ENCODE results near the gene BLTP3B. TPM values are rescaled to one million over a fixed set of nuclear protein-coding genes. Genes with fewer than 3 reads are reported as not detected.

BLTP3B gene
- total RNA-seq, 2 donors from 2014 or later, result 44.7 to 48.9 TPM

GRCh38 chr12:100174495-100174894, 31.8 kb upstream of the BLTP3B start:
- DNase-seq, result no peak
- Mint-ChIP-seq H3K27ac (no peak overlapping the region), H3K4me3 (no peak overlapping the region), H3K36me3 (ENCODE audit: insufficient read depth in 2 of 2) (peaks cover 0 to 2% of the 10 kb centered on the region in 2 donors), H3K4me1 (ENCODE audit: low read depth) (no peaks in the 10 kb centered on the region), H3K9me3 (no peaks in the 10 kb centered on the region), H3K27me3 (ENCODE audit: low read depth) (no peaks in the 10 kb centered on the region)
- ATAC-seq (replicated peaks in 1 of 2), result no peak

- no peak for DNase-seq
- Mint-ChIP-seq H3K27ac (no peak overlapping the region), H3K4me3 (no peak overlapping the region), H3K9me3 (no peaks in the 10 kb centered on the region), H3K27me3 (ENCODE audit: low read depth) (no peaks in the 10 kb centered on the region), H3K4me1 (ENCODE audit: low read depth) (no peaks in the 10 kb centered on the region), H3K36me3 (ENCODE audit: insufficient read depth in 2 of 2) (peaks cover 0 to 1% of the 10 kb centered on the region in 2 donors)
- no peak for ATAC-seq (replicated peaks in 1 of 2)
Measured at GRCh38 chr12:100173111-100173510, 30.4 kb upstream of the BLTP3B start.

GRCh38 chr12:100171248-100171647, 28.6 kb upstream of the BLTP3B start:
- H3K27me3 Mint-ChIP-seq (ENCODE audit: low read depth), result no peaks in the 10 kb centered on the region
- H3K4me1 Mint-ChIP-seq (ENCODE audit: low read depth), result no peaks in the 10 kb centered on the region
- ATAC-seq (replicated peaks in 1 of 2) (no peak), DNase-seq (no peak)
- no peak overlapping the region for H3K27ac Mint-ChIP-seq
- no peak overlapping the region for H3K4me3 Mint-ChIP-seq
- H3K36me3 Mint-ChIP-seq (ENCODE audit: insufficient read depth in 2 of 2), result peaks cover 0 to 1% of the 10 kb centered on the region in 2 donors
- H3K9me3 Mint-ChIP-seq, result no peaks in the 10 kb centered on the region

GRCh38 chr12:100170313-100170858, 27.7 kb upstream of the BLTP3B start:
- no peak for DNase-seq
- no peaks in the 10 kb centered on the region for H3K9me3 Mint-ChIP-seq
- no peak overlapping the region for H3K4me3 Mint-ChIP-seq
- no peak overlapping the region for H3K27ac Mint-ChIP-seq
- H3K27me3 Mint-ChIP-seq (ENCODE audit: low read depth), result no peaks in the 10 kb centered on the region
- H3K36me3 Mint-ChIP-seq (ENCODE audit: insufficient read depth in 2 of 2), result peaks cover 0 to 1% of the 10 kb centered on the region in 2 donors
- no peaks in the 10 kb centered on the region for H3K4me1 Mint-ChIP-seq (ENCODE audit: low read depth)
- ATAC-seq (replicated peaks in 1 of 2), result no peak

GRCh38 chr12:100169345-100169744, 26.7 kb upstream of the BLTP3B start:
- H3K9me3 Mint-ChIP-seq, result no peaks in the 10 kb centered on the region
- no peaks in the 10 kb centered on the region for H3K27me3 Mint-ChIP-seq (ENCODE audit: low read depth)
- H3K36me3 Mint-ChIP-seq (ENCODE audit: insufficient read depth in 2 of 2), result peaks cover 0 to 1% of the 10 kb centered on the region in 2 donors
- H3K4me1 Mint-ChIP-seq (ENCODE audit: low read depth), result peaks cover 2% of the 10 kb centered on the region
- H3K4me3 Mint-ChIP-seq, result no peak overlapping the region
- H3K27ac Mint-ChIP-seq, result no peak overlapping the region
- ATAC-seq (replicated peaks in 1 of 2) (no peak), DNase-seq (no peak)

- Mint-ChIP-seq H3K36me3 (ENCODE audit: insufficient read depth in 2 of 2) (peaks cover 0 to 1% of the 10 kb centered on the region in 2 donors), H3K27ac (no peak overlapping the region)
Measured at GRCh38 chr12:100168562-100168961, 25.9 kb upstream of the BLTP3B start.

GRCh38 chr12:100166232-100166631, 23.6 kb upstream of the BLTP3B start:
- Mint-ChIP-seq H3K27ac (no peak overlapping the region), H3K27me3 (ENCODE audit: low read depth) (no peaks in the 10 kb centered on the region), H3K4me3 (no peak overlapping the region), H3K4me1 (ENCODE audit: low read depth) (peaks cover 12% of the 10 kb centered on the region), H3K9me3 (no peaks in the 10 kb centered on the region), H3K36me3 (ENCODE audit: insufficient read depth in 2 of 2) (no peaks in the 10 kb centered on the region)
- ATAC-seq (replicated peaks in 1 of 2) (no peak), DNase-seq (no peak)

More at GRCh38 chr12:100168562-100168961, 25.9 kb upstream of the BLTP3B start:
- Mint-ChIP-seq H3K4me1 (ENCODE audit: low read depth) (peaks cover 10% of the 10 kb centered on the region), H3K4me3 (no peak overlapping the region), H3K9me3 (no peaks in the 10 kb centered on the region), H3K27me3 (ENCODE audit: low read depth) (no peaks in the 10 kb centered on the region)
- ATAC-seq (replicated peaks in 1 of 2), result no peak
- DNase-seq, result no peak

- peaks cover 12% of the 10 kb centered on the region for H3K4me1 Mint-ChIP-seq (ENCODE audit: low read depth)
- H3K27ac Mint-ChIP-seq, result no peak overlapping the region
- DNase-seq (no peak), ATAC-seq (replicated peaks in 1 of 2) (no peak)
- H3K4me3 Mint-ChIP-seq, result no peak overlapping the region
- H3K27me3 Mint-ChIP-seq (ENCODE audit: low read depth), result no peaks in the 10 kb centered on the region
- H3K36me3 Mint-ChIP-seq (ENCODE audit: insufficient read depth in 2 of 2), result no peaks in the 10 kb centered on the region
- no peaks in the 10 kb centered on the region for H3K9me3 Mint-ChIP-seq
Measured at GRCh38 chr12:100165356-100165755, 22.7 kb upstream of the BLTP3B start.

GRCh38 chr12:100164153-100164704, 21.6 kb upstream of the BLTP3B start:
- Mint-ChIP-seq H3K4me1 (ENCODE audit: low read depth) (peaks cover 12% of the 10 kb centered on the region), H3K9me3 (no peaks in the 10 kb centered on the region), H3K27me3 (ENCODE audit: low read depth) (no peaks in the 10 kb centered on the region), H3K36me3 (ENCODE audit: insufficient read depth in 2 of 2) (no peaks in the 10 kb centered on the region), H3K27ac (no peak overlapping the region), H3K4me3 (peak overlapping the region; percentile 72)
- ATAC-seq (replicated peaks in 1 of 2), result peak; percentile 3 to 8
- no peak for DNase-seq

- H3K27ac Mint-ChIP-seq, result no peak overlapping the region
- peak overlapping the region; percentile 72 for H3K4me3 Mint-ChIP-seq
- no peaks in the 10 kb centered on the region for H3K27me3 Mint-ChIP-seq (ENCODE audit: low read depth)
- peaks cover 12% of the 10 kb centered on the region for H3K4me1 Mint-ChIP-seq (ENCODE audit: low read depth)
- H3K36me3 Mint-ChIP-seq (ENCODE audit: insufficient read depth in 2 of 2), result no peaks in the 10 kb centered on the region
- ATAC-seq (replicated peaks in 1 of 2) (peak; percentile 100), DNase-seq (peak; percentile 70 to 75)
- no peaks in the 10 kb centered on the region for H3K9me3 Mint-ChIP-seq
Measured at GRCh38 chr12:100163416-100164152, 20.9 kb upstream of the BLTP3B start.

- no peaks in the 10 kb centered on the region for H3K36me3 Mint-ChIP-seq (ENCODE audit: insufficient read depth in 2 of 2)
- H3K27ac Mint-ChIP-seq, result no peak overlapping the region
- DNase-seq (no peak), ATAC-seq (replicated peaks in 1 of 2) (no peak)
- peaks cover 15% of the 10 kb centered on the region for H3K4me1 Mint-ChIP-seq (ENCODE audit: low read depth)
- no peak overlapping the region for H3K4me3 Mint-ChIP-seq
- H3K9me3 Mint-ChIP-seq, result no peaks in the 10 kb centered on the region
- H3K27me3 Mint-ChIP-seq (ENCODE audit: low read depth), result no peaks in the 10 kb centered on the region
Measured at GRCh38 chr12:100159391-100160104, 16.9 kb upstream of the BLTP3B start.

GRCh38 chr12:100158535-100158934, 15.9 kb upstream of the BLTP3B start:
- Mint-ChIP-seq H3K27me3 (ENCODE audit: low read depth) (no peaks in the 10 kb centered on the region), H3K27ac (no peak overlapping the region), H3K36me3 (ENCODE audit: insufficient read depth in 2 of 2) (no peaks in the 10 kb centered on the region), H3K4me1 (ENCODE audit: low read depth) (peaks cover 7% of the 10 kb centered on the region), H3K4me3 (no peak overlapping the region), H3K9me3 (no peaks in the 10 kb centered on the region)
- ATAC-seq (replicated peaks in 1 of 2) (no peak), DNase-seq (no peak)

- Mint-ChIP-seq H3K4me3 (no peak overlapping the region), H3K36me3 (ENCODE audit: insufficient read depth in 2 of 2) (no peaks in the 10 kb centered on the region), H3K9me3 (no peaks in the 10 kb centered on the region), H3K4me1 (ENCODE audit: low read depth) (peaks cover 5% of the 10 kb centered on the region), H3K27ac (no peak overlapping the region), H3K27me3 (ENCODE audit: low read depth) (no peaks in the 10 kb centered on the region)
- DNase-seq (no peak), ATAC-seq (replicated peaks in 1 of 2) (no peak)
Measured at GRCh38 chr12:100157427-100157821, 14.8 kb upstream of the BLTP3B start.

All from activated T-cell treated with anti-CD3 and anti-CD28 coated beads, Interleukin-2, amount 50 U/mL, for 72 hours (primary cell).